Ishikawa (cell line): ENCODE measurements around the gene WSCD2.

Source experiments
- CEBPB ChIP-seq: IDR thresholded peaks from 2 replicates; pipeline ENCODE4 v1.6.1; 2012
- CREB1 ChIP-seq: IDR thresholded peaks from 2 replicates; pipeline ENCODE4 v1.6.1; 2012; ENCODE audit warnings: low read depth
- EGR1 ChIP-seq: IDR thresholded peaks from 2 replicates; pipeline ENCODE4 v1.6.1; 2012
- EP300 ChIP-seq: IDR thresholded peaks from 2 replicates; pipeline ENCODE4 v1.6.1; 2012; ENCODE audit warnings: borderline replicate concordance
- FOXM1 ChIP-seq: IDR thresholded peaks from 2 replicates; pipeline ENCODE4 v1.6.1; 2012; ENCODE audit warnings: low read depth, borderline replicate concordance
- MAX ChIP-seq: IDR thresholded peaks from 2 replicates; pipeline ENCODE4 v1.6.1; 2012
- NFIC ChIP-seq: IDR thresholded peaks from 2 replicates; pipeline ENCODE4 v1.6.1; 2012
- RAD21 ChIP-seq: IDR thresholded peaks from 2 replicates; pipeline ENCODE4 v1.6.1; 2012; ENCODE audit warnings: low read depth
- REST ChIP-seq: IDR thresholded peaks from 2 replicates; pipeline ENCODE4 v1.6.1; 2012; ENCODE audit warnings: low read depth, mild to moderate bottlenecking
- TAF1 ChIP-seq: IDR thresholded peaks from 2 replicates; pipeline ENCODE4 v1.6.1; 2012; ENCODE audit warnings: low read depth, mild to moderate bottlenecking
- TCF12 ChIP-seq: IDR thresholded peaks from 2 replicates; pipeline ENCODE4 v1.6.1; 2012; ENCODE audit warnings: low read depth
- TEAD4 ChIP-seq: IDR thresholded peaks from 2 replicates; pipeline ENCODE4 v1.6.1; 2012
- USF1 ChIP-seq: IDR thresholded peaks from 2 replicates; pipeline ENCODE4 v1.6.1; 2012
- YY1 ChIP-seq: IDR thresholded peaks from 2 replicates; pipeline ENCODE4 v1.6.1; 2012; ENCODE audit warnings: low read depth

GRCh38 chr12:108173160-108173559, 44.1 kb downstream of the WSCD2 start:
- TF ChIP-seq REST = no peak
- no peak for TF ChIP-seq TAF1
- TF ChIP-seq CREB1 = no peak
- no peak for TF ChIP-seq NFIC
- TF ChIP-seq MAX = no peak
- no peak for TF ChIP-seq TEAD4
- no peak for TF ChIP-seq USF1
- TF ChIP-seq EP300 = no peak
- TF ChIP-seq YY1 = no peak
- no peak for TF ChIP-seq RAD21
- TF ChIP-seq TCF12 = no peak
- no peak for TF ChIP-seq EGR1
- no peak for TF ChIP-seq CEBPB
- no peak for TF ChIP-seq FOXM1
